GM21786 (cell line): ENCODE results near the gene HPCA.

ENCODE experiments used
- ATAC-seq: cut with Tn5 transposase; IDR thresholded peaks from one replicate; pipeline ENCODE4 v1.9.1; 2021; ENCODE audit not compliant: unreplicated experiment

The HPCA gene

GRCh38 chr1:32886004-32886827 lies at the start of gene HPCA:
HPCA (plus strand) TSS chr1:32886491; CDS start chr1:32888899, 2,408 bp downstream.
- ATAC-seq: no peak

- no peak for ATAC-seq
These were observed 37.8 kb upstream of the HPCA start for GRCh38 chr1:32848354-32849063.

GRCh38 chr1:32855861-32856617 lies 30.3 kb upstream of the HPCA start:
- ATAC-seq: no peak

DNA sequence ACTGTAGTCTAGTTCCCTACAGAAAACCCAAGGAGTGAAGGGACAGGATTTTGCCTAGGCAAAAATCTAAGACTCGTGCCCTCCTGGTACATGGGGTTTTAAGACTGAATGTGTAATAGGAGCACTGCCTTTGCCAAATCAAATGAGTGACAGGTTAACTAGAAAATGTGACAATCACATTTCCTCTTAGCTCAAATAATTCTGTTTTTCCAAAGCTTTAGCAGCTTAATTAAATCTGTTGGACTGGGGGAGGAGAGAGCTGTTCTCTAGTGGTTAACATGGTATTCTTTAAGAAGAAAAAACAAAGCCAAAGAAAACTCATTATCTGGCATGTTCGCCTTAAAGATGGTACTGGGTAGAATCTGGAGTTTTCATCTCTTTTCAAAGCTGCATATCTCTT lies 28.2 kb upstream of the HPCA start:
- ATAC-seq: no peak

- ATAC-seq: no peak
These were observed 27.5 kb upstream of the HPCA start for GRCh38 chr1:32858791-32859190.

GRCh38 chr1:32859915-32860314 lies 26.4 kb upstream of the HPCA start:
- ATAC-seq: no peak

GRCh38 chr1:32860566-32860965 lies 25.7 kb upstream of the HPCA start:
- no peak for ATAC-seq

GRCh38 chr1:32861904-32862695 lies 24.2 kb upstream of the HPCA start:
- ATAC-seq: no peak

- no peak for ATAC-seq
These were observed 22.9 kb upstream of the HPCA start for GRCh38 chr1:32863218-32863880.

DNA sequence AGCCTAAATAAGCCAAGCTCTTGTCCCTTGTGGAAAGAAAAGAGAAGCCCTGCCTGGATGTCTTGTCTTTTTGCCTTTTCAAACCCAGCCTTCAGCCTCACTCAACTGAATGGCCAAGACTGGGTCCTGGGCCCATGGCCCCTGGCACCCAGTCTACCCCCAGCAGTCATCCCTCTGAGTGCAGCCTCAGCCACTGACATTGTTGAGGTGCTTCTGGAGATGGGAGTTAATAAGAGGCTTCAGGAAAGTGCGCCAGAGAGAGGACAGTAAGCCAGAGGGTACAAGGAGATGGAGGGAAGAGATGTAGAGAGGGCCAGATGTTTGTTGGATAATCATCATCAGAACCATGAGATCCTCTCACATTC lies 22.4 kb upstream of the HPCA start:
- ATAC-seq: no peak

GRCh38 chr1:32864375-32865019 lies 21.8 kb upstream of the HPCA start:
- no peak for ATAC-seq

GRCh38 chr1:32865639-32866405 lies 20.5 kb upstream of the HPCA start:
- no peak for ATAC-seq

DNA sequence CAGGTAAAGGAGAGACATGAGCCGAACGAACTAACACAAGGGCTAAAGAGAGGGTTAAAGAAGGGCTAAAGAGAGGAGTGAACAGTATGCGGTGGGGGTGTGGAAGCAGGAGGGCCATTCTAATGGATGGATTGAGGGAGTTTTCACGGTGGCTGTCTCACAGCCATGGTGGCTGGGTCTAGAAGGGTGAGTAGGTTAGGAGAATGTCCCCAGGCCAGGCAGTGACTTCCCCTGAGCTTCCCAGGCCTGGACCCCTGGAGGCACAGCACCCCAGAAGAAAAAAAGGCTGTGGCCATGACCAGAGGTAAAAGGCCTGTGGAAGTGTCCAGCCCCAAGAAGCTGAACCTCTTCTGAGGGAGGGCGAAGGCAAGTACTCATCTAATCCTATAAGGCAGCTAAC lies 19.1 kb upstream of the HPCA start:
- ATAC-seq: no peak

DNA sequence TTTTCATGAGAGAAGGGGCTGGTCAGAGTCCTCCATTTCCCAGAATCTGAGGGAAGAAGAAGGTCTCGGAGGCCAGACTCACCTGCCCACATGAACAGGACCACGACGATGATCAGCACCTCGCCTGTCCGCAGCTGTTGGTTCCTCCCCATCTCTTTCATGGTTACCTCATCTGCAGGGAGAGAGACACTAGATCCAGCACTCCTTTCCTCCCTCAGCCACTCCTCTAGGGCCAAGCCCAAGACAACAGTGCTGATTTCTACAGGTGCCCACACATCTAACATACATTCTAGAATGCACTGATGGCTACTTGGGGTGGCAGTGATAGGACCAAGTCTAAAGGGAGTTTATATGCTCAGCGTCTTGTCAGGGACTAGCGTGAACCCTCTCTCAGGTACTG lies 18.6 kb upstream of the HPCA start:
- no peak for ATAC-seq

DNA sequence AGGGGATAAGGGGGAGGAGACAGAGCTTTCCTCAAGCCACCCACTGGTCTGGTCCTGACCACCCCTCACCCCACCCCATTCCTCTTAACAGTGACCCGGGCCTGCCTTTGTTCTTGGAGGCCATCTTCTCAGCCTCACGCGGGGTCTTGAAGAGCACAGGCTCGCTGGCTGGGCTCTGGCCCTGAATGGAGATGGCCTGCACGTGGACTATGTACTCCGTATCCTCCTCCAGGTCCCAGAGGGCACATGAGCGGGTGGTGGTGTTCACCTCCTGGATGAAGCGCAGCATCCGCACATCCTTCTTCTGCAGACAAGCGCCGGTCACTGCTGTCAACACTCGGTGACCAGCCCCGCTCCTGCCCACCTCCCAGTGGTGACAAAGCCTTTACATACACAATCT lies 18.2 kb upstream of the HPCA start:
- no peak for ATAC-seq

DNA sequence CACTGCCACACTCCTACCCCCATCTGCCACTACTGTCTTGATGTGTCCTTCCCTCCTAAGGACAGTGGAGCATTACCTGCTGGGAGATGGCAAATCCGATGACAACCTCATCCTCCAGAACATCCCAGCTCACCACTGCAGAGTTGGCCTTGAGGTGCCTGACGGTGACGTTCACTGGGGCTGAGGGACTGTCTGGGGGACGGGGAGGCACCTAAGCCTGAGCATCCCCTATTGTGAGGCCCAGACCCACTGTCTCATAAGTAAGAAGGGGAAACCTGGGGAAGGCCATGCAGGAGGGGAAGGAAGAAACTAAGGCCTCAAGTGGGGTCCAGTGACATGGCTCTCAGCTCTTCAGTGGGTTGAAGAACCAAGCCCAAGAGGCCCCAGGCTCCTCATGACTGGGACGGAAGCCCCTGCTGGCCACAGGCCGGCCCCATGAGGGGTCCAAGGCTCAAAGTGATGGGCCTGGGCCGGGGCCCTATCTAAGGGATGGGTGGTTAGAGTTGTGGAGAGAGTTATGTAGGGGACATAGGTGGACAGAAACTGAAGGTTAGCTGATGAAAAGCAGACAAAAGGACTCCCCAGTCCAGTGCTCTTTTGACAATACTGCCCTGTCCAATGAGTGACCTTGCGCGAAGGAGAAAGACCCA lies 17.4 kb upstream of the HPCA start:
- ATAC-seq: no peak

DNA sequence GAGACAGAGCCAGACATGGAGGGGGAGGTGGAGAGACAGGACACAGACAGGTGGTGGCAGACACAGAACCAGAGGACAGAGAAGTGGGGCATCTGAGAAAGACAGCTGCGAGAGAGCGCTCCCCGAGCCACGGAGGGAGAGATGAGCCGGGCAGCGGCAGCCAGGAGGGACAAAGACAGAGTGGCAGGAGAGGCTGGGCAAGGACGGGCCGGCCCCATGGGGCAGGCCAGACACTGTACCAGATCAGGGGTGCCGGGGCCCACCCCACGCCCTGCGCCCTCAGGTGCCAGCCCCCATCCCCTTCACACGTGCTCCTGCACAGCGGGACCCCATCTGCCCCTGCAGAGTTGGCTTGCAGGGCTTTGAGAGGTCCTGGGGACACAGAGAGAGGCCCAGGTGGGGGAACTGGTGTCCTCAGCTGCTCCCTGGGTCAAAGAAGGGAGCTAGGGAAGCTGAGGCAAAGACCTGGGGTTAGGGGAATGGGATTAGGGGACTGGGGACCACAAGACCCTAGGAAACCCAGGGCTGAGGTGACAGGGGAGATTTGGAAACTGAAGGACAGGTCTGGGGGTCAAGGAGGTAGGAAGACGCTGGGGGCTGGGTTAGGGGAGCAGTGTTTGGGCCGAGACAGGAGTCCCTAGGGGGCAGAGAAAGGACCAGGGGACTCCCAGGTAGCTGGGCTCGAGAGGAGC lies 16.2 kb upstream of the HPCA start:
- no peak for ATAC-seq
